GM18861 (cell line): ENCODE results near the gene KCTD19.

ENCODE experiments used
- ATAC-seq: cut with Tn5 transposase; IDR thresholded peaks from one replicate; pipeline ENCODE4 v1.9.1; 2021; ENCODE audit not compliant: unreplicated experiment

Gene KCTD19

DNA sequence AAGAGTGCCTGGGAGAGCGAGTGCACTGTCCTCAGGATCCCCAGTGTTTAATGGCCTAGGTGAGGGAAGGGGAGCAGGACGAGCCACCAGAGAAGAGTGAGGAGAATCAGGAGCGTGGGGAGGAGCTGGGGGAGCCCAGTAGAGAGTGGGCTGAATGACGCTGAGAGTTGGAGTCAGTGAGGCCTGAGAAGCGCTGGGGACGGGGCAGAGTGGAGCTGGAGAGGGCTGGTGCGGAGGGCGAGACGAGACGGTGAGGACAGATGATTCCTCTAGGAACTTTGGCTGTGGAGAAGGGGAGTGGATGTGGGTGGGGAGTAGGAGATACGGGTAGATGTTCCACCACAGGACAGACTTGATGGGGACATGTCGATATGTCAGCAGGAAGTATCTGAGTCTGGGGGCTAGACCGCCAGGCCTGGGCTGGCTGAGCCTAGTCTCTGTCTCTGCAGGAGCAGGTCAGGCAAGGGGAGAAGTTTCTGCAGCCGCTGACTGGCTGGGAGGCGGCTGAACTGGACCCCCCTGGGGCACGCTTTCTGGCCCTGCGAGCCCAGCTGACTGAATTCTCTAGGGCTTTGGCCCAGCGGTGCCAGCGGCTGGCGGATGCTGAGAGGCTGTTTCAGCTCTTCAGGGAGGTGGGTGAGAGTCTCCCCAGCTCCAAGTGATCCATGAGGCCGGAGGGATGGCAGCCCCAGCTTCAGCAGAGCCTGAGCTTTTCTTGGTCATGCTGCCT, 42.5 kb downstream of the KCTD19 start:
- no peak for ATAC-seq

DNA sequence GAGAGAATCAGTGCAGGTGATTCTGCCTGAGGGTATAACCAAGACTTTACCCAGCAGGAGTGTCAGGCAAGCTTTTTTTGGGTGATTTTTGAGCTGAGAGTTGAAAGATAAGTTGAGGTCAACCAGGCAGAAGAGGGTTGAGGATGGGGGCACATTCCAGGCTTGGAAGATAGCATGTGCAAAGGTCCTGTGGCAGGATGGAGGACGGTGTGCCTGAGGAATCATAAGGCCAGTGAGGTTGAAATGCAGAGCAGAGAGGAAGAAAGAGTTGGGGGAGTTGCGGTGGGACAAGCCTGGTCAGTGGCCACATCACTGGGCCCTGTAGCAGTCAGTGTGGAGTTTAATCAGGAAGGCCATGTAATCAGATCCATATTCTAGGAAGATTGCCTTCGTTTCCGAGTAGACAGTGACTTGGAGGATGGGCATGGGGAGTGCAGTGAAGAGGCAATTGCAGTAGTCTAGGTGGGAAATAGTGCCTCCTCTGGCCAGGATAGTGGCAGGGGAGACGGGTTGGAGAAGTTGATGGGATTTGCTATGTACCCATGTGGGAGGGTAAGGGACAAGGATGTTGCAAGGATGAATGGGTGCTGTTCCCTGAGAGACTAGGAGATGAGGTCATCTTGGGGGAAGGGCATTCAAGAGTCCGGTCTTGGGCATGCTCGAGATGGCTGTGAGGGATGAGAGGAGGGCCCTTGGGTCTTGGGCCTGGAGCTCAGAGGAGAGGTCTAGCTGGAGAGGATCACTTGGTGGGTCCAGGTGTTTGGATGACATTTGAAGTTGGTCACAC, 43.3 kb downstream of the KCTD19 start:
- no peak for ATAC-seq

DNA sequence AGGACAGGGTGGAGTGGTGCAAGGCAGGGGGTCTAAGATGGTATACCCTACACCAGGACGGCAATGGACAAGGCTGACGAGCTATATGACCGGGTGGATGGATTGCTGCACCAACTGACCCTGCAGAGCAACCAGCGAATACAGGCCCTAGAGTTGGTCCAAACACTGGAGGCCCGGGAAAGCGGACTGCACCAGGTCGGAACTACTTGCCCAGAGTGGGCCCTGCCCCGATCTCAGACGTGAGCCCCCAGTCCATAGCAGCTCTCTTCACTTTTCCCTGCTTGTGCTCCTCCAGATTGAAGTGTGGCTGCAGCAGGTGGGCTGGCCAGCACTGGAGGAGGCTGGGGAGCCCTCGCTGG, 44.1 kb downstream of the KCTD19 start:
- no peak for ATAC-seq

DNA sequence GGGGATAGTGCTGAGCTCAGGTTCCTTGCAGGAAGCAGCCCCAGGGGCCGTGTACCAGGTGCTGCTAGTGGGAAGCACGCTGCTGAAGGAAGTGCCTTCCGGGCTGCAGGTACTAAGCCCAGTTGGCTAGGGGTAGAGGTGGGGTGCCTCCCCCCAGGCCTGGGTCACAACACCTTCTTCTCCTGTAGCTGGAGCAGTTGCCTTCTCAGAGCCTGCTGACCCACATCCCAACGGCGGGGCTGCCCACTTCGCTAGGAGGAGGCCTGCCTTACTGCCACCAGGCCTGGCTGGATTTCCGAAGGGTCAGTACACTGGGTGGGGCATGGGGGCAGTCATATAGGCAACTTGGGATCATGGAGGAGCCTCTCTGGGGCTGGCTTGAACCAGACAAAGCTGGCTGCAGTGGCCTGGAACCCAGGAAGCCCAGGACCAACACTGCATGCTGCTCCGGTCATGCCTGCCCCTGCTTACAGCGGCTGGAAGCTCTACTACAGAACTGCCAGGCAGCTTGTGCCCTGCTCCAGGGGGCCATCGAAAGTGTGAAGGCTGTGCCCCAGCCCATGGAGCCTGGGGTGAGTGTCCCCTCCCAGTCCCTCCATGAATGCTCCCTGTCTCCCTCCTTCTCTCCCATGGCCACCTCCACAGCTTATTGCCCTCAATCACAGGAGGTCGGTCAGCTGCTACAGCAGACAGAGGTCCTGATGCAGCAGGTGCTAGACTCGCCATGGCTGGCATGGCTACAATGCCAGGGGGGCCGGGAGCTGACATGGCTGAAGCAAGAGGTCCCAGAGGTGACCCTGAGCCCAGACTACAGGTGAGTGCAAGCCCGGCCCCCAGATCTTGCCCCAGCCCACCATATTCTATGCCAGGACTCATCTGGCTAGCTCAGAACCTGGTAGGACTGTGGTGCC, 44.8 kb downstream of the KCTD19 start:
- ATAC-seq = no peak

DNA sequence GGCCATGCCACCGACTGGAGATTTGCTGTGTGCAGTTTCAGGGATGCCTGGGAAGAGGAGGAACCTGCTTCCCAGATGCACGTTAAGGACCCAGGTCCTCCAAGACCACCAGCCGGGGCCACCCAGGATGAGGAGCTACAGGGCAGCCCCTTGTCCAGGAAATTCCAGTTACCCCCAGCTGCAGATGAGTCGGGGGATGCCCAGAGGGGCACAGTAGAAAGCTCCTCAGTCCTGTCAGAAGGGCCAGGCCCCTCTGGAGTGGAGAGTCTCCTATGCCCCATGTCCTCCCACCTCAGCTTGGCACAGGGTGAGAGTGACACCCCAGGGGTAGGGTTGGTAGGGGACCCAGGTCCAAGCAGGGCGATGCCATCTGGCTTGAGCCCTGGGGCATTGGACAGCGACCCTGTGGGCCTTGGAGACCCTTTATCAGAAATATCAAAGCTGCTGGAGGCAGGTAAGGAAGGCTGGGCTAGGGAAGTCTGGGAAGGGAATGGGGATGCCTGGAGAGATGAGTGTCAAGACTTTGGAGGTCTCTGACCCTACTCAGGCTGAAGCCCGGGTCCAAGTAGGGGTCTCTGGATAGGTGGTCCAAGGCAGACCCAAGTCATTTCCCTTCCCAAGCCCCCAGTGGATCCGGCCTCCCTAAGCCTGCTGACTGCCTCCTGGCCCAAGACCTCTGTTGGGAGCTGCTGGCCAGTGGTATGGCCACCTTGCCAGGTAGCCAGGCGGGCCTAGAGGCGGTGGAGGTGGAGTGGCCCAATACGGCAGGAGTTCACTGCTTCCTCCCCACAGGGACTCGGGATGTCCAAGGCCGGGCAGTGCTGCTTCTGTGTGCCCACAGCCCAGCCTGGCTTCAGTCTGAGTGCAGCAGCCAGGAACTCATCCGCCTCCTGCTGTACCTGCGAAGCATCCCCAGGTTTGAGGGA, 46.2 kb downstream of the KCTD19 start:
- no peak for ATAC-seq

DNA sequence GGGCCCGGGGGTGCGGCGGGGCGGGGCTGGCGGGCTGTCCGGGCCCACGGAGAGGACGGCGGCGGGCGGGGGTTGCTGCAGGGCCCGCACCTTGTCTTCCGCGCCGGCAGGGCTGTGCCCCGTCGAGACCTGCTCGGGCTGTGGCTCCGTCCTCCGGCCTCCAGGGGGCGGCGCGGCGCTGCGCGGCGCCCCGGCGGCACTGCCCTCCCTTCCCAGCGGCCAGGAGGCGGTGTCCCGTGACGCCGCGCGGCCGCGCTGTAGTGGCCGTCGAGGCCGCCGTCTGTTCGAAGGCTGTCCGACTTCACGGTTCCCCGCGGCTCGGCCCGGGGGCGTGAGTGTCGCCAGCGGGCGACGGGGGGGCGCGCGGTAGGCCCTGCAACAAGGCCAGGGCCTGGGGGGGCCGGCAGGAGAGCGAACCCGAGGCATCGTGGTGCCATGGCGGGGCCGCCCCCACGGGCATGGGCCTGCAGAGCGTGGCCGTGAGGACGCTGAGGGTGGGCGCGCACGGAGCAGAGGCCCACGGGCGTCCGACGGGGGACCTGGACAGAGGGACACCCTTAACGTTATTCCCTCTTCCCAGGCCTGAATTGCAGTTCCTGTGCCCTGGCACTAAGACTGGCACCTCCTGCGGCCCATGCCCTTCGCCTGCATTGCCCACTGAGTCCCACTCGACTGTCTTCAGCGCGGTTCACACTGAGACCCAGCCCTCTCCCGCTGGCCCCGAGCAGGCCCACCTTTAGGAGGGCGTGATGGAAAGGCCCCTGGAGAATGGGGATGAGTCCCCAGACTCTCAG, 47.0 kb downstream of the KCTD19 start, which contains the start of gene PLEKHG4:
TSS of gene PLEKHG4 (plus strand) at position 237 of the 794 bp plus-strand sequence. CDS start at position 750, 513 bp downstream.
- ATAC-seq = peak; percentile 55

DNA sequence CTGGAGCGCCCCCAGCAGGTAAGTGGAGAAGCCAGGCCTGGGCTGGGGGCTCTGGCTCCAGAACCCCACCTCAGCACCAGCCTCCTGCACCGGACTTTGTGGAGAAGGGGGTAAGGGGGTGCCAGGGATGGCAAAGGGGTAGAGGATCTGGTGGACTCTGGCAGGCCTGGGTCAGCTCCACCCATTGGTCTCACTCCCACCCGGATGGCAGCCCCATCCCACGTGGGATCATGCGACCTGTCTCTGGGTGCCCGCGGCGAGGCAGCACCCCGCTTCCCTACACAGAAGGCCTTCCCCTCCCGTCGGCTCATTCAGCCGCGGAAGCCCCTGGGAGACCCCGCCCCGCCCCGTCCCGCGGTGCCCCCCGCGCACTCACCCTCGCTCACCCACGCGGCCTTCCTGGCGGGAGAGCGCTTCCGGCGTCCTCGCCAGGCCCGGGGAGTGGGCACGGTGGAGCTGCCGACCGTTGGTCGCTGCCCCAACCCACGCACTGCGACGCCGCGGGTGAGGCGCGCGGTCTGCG, 47.7 kb downstream of the KCTD19 start:
- ATAC-seq = peak; percentile 26

DNA sequence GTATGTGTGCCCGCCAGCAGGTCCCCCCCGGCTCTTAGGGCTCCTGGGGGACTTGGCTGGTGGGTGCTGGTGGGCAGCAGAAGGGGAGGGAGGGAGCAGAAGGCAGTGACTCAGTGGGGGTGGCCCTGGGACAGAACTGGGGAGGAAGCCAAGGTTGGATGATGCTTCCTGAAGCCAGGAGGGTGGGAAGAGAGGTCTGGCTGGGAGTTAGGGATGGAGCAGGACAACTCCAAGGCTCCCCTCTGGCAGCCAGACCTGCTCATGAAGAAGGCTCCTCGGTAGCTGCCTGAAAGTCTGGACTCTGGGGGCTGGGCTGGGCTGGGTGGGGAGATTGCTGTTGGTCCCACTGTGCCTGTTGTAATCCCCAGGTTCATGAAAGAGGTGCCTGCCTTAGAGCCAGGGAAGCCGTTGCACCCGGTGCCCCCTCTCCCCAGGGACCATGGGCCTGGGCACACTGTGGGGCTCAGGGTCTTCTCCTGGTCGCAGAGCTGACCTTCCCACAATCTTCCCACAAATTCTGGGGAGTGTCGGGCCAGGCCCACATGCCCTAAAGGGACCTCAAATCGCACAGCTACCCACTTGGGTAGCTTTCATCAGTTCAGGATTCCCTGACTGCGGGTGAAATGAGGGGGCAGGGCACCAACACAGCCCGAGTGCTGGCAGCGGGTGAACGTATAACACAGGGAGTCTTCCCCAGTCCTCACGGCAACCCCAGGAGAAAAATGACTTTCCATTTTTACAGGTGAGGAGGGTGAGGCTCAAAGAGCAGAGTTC, 48.4 kb downstream of the KCTD19 start:
- ATAC-seq = no peak

DNA sequence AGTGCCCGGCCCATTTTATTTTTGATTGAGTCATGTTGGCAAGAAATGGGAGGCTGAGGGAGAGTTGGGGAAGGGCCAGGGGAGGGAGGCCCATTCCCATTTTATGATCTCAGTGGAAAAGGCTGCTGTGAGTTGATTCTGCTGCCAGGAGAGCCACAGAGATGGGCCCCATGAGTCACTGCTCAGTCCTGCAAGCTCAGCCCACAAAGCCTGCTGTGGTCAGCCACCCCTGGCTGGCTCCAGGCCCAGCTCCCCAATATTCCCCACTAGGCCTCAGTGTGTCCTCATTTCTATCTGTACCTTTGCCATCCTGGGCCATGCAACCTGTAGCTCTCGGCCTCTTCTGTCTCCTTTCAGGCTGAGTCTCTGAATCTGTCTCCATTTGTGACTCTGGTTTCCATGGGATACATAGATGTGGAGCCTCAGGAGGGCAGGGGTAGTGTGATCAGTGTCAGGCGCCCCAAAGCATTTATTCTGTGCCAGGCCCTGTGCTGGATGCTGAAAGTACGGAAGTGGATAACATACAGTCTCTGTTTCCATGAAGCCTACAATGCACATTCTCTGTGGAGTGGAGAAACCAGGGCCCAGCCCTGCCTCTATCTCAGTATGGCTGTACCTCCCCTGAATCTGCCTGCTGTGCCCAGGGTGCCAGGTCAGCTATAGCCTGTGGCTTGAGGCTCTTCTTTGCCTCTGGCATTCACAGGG, 49.1 kb downstream of the KCTD19 start:
- no peak for ATAC-seq

DNA sequence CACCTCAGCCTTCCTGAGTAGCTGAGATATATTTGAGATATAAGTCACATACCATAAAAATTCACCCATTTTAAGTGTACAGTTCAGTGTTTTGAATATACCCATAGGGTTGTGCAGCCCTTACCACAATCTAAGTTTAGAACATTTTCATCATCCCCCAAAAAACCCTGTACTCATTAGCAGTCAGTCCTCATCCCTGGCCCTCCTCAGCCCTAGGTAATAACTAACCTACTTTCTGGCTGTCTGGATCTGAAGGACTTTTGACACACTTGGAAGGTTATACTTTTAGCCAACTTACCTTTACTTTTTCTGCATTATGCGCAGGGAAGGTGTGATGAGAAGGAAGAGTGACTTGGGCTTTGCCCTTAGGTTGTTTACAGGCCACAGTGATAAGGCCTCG, 51.2 kb downstream of the KCTD19 start:
- no peak for ATAC-seq

GRCh38 chr16:67271446-67271845, 55.1 kb downstream of the KCTD19 start:
- ATAC-seq = no peak

- no peak for ATAC-seq
Measured at GRCh38 chr16:67270931-67271338, 55.6 kb downstream of the KCTD19 start.

- no peak for ATAC-seq
Measured at GRCh38 chr16:67269766-67270165, 56.8 kb downstream of the KCTD19 start.

GRCh38 chr16:67268136-67268579, 58.4 kb downstream of the KCTD19 start:
- no peak for ATAC-seq

DNA sequence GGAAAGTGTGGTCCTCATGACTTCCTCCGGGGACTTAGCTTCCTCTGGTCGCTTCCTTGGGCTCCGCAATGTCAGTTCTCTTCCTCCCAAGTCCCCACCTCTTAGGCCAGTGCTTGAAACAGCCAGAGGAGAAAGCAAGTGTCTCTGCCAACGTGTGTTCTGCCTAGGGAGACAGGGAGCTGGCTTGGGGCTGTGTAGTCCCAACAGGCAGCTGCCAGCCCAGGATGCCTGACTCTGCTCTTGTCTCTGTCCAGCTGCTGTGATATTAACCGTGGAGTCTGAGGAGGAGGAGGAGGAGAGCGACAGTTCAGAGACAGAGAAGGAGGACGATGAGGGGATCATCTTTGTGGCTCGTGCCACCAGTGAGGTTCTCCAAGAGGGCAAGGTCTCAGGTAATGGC, 60.7 kb downstream of the KCTD19 start:
- no peak for ATAC-seq

DNA sequence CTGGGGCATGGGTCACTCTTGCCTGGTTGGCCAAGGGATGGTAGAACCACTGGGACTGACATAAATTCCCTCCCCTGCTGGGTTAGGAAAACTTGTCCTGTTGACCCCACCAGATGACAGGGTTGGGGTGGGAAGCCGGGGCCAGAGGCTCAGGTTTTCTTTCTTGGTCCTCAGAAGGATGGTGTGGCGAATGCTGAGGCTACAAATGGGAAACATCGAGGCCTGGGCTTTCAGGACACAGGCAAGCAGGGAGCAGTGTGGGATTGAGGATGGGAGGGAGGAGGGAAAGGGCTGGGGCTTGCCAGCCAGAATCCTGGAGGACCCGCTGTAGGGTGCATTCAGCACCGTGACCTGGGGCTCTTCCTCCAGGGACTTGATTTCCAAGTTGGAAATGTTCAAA, 61.7 kb downstream of the KCTD19 start:
- ATAC-seq = no peak

DNA sequence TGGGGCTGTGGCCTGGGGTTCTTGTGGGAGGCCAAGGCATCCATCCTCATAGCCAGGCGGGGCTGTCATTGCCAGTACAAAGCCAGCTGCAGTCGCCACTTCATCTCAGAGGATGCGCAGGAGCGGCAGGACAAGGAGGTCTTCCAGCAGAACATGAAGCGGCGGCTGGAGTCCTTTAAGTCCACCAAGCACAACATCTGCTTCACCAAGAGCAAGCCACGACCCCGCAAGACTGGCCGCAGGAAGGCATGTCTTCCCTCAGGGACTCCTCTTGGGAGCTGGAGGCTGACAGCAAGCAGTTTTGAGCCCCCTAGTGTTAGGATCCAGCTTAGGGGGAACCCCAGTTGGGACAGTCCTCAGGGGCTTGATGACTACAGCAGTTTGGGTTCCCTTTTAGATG, 62.3 kb downstream of the KCTD19 start:
- no peak for ATAC-seq

- no peak for ATAC-seq
Measured at GRCh38 chr16:67263201-67263600, 63.3 kb downstream of the KCTD19 start.
